Measurements from ENCODE around the gene MEGF6.

The MEGF6 gene

GRCh38 chr1:3609016-3609768 lies 2.1 kb downstream of the MEGF6 start:
- no peak for DNase-seq

DNA sequence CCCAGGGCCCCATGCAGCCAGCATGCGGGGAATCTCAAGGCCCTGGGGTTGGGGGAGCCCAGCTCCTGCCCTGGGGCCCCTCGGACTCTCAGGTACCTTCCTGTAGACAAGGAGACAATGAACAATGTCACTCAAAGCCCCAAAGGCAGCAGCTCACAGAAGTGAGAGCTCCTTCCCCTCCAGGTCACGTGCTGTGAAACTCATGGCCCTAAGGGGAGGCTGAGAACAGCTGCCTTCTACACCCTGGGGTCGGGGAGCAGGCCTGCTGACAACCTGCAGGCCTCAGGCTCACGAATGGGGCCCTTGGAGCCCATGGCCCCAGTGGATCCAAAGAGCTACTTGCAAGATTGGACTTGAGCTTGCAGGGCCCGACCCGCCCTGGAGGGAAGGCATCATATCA lies 3.2 kb downstream of the MEGF6 start:
- no peak for DNase-seq

- DNase-seq = no peak
Measured at GRCh38 chr1:3607703-3608065, 3.6 kb downstream of the MEGF6 start.

- DNase-seq = no peak
Measured at GRCh38 chr1:3606779-3607702, 4.3 kb downstream of the MEGF6 start.

DNA sequence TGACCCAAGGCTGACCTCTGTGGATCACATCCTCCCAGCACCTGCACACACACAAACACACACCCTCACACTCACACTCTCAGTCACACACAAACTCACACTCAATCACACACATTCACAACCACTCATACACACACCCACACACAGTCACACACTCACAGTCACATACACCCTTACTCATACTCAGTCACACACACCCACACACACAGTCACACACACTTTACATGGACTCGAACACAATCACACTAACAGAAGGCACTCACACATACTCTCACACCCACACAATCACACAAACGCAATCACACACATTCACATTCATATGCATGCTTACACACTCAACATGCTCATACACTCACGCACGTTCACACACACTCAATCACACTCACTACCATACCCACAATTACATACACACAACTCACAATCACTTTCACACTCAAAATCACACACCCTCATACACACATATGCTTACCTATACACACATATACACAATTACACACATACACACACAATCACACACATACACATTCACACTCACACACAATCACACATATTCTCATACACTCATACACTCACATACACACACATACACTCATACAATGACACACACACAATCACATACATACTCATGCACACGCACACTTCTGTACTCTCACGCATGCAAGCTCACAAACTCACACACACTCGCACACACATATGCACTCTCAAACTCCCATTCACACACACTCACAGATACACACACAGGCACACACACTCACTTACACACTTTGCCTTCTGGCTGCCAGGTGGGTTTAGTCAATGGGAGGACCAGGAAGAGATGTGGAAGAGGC lies 6.1 kb downstream of the MEGF6 start:
- no peak for DNase-seq

- no peak for DNase-seq
Measured at GRCh38 chr1:3604468-3604974, 6.8 kb downstream of the MEGF6 start.

- no peak for DNase-seq
Measured at GRCh38 chr1:3603571-3604467, 7.5 kb downstream of the MEGF6 start.

DNA sequence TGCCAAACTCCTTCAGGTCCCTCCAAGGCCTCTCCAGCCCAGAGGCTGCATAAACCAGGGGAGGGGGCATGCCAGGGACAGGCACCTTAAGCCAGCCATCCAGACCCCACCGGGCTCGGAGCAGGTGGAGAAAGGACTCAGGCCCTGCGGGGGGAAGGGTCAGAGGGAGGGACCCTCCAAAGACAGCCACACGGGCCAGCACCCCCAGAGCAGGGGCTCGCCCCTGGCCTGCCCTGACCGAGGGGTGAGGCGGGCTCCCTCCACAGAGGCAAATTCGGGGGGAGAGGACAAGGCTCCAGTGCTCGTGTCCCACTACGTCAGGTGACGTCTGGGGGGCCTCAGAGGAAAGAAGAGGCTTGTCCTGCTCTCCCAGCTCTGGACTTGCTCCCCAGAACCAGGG lies 8.2 kb downstream of the MEGF6 start:
- DNase-seq = no peak

GRCh38 chr1:3602375-3602774 lies 8.9 kb downstream of the MEGF6 start:
- no peak for DNase-seq

DNA sequence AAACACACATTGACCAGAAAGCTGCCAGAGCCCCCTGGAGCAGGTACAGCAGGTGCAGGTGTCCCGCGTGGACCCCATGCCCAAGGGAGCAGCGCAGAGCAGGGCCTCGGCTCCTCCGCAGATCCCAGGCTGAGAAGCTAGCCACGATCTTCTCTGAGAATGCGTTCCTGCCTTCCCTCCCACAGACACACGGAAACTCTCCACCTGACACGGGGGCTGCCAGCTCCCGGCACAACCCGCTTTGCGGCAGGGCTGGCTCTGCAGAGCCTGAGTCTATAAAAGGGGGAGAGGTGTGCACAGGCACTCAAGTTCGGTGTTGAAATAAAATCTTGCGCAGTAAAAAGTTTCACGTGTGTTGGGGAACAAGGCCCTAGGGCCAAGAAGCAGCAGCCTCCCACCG lies 9.6 kb downstream of the MEGF6 start:
- no peak for DNase-seq

- no peak for DNase-seq
Measured at GRCh38 chr1:3600354-3600753, 11.0 kb downstream of the MEGF6 start.

- DNase-seq = no peak
Measured at GRCh38 chr1:3599816-3600215, 11.5 kb downstream of the MEGF6 start.

DNA sequence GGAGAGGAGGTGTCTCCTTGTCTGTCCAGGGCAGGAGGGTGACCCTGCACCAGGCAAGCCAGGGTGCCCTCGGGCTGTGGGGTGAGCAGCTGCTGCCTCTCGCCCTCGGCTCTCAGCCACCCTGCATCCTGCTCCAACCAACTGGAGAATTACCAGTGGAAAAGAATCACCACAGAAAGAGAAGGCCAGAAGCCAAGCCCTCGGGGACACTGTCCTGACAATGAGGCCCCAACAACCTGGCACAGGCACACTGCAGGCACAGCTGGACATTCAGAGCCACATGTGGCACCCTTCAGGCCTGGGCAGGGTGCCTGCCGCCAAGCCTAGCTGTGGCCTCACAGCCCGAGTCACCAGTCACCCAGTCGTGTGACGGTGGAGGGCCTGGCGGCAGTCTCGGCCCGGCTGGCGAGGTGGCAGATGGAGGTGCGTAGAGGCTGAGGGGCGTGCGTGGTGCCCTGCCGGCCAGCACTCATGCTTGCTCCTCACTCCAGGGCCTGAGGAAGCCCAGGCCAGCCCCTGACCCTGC lies 12.0 kb downstream of the MEGF6 start:
- DNase-seq = no peak

DNA sequence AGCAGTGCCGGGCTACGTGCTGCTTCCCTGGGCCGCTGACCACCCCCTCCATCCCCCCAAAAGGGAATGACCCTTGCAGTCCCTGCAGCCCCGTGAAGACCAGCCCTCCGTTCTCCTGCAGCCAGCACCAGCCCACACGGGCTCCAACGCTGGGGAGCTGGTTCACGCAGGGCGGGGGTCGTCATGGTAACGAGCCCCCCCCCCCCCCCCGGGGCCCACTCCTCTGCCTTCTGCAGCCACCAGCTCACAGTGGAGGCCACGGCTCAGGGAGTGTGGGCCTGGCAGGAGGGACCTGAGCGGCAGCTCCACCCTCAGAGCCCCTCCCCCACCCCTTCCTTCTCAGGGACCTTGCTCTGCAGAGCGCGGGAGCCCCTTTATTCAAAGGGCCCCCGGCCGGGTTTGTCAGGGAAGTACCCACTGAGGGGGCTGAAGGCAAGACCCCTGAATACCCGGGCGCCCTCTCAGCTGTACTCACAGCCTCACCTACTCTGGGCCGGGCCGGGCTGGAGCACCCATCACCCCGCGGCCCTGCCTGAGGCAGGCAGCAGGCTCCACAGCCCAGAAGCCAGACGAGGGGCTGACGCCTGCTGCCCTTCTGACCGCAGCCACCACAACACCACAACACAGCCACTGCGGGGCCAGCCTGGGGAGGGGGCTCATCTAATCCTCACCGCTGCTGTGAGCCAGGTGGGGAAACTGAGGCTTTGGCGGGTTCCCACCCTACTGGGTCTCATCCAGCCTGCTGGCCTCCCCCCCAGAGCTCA lies 12.6 kb downstream of the MEGF6 start:
- DNase-seq = no peak

DNA sequence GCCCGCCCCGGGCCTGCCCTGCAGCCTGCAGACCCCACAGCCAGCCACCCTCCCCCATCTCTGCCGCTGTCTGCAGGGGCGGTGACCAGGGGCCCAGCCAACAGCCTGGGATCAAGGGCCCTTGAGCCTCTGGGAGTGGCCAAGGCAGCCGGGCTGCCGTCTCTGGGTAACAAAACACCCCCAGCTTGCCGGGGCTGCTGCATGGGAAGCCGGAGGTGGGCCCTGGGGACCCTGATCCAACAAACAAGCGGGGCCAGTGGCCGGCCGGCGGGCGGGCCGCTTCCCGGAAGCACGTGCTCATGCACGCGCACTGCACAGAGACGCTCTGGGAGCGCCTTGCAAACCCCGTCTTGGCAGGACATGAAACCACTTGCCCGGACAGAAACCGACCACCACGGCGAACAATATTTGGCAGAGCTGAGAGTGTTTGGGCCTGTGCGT lies 13.2 kb downstream of the MEGF6 start:
- no peak for DNase-seq

- no peak for DNase-seq
Measured at GRCh38 chr1:3597599-3597964, 13.7 kb downstream of the MEGF6 start.

DNA sequence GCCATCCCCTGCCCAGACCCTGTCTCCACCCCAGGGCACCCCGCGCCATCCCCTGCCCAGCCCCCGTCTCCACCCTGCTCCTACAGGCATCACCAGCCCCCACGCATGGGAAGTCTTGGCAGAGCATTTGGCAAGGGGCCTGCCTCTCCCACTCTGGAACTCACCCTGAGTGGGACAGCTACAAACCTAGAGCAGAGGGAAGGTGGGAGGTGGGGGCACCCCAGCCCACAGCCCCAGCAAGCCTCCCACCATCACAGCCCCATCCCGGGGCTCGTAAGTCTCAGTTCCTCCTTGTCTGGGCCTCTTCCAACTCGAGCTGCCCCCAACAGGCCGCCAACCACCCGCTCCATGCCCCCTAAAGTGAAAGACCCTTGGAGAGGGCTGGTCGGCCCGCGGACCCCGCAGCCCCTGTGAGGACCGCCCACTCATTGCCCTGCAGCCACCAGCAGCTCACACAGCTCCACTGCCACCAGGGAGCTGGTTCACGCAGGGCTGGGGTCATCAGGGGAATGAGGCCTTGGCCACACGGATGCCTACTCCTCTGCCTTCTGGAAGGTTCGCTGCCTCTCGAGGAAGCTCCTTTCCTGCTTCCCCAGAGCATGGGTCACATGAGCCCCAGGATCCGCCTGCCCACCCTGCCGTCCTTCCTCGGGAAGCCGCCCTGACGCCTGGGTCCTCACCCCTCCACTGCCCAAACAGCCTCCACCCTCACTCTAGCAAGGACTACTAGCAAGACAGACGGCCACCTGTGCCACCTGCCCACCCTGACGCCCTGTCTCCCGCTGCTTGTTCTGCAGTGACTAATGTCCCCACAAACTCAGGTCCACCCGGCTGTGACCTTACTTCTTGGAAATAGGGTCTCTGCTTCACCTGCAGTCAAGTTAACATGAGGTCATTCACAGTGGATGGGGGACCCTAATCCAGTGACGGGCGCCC lies 14.4 kb downstream of the MEGF6 start:
- DNase-seq = no peak

DNA sequence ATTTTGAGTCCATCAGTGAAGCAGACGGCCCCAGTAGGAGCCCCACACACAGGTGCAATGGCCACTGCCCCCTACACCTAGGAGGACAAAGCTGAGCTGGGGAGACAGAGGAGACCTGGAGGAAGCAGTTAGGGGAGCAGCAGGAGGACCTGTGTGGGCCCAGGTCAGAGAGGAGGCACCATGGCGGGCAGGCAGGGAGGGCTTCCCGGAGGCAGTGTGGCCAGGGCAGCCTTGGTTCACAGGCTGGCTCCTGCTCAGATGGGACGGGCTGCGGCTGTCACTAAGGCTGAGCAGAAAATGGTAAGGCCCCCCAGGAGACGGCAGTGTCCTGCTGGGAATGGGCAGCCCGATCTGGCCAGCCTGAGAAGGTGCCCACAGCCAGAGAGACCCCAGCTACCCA lies 15.4 kb downstream of the MEGF6 start:
- DNase-seq = no peak

- DNase-seq = no peak
Measured at GRCh38 chr1:3594706-3595377, 16.5 kb downstream of the MEGF6 start.

Measured in CD4-positive, alpha-beta T cell treated with Interleukin-10 for 1 hour (primary cell).